Dedifferentiated amniotic fluid mesenchymal stem cell (primary cell): ENCODE data around the gene SPRED3.
A peak's percentile ranks its signal among the peaks of the same experiment; 100 is the strongest.

Experiments
- DNase-seq: peaks from one replicate; pipeline ENCODE4 v3.0.0-alpha.2; 2016; ENCODE audit errors: extremely low spot score

SPRED3 gene

DNA sequence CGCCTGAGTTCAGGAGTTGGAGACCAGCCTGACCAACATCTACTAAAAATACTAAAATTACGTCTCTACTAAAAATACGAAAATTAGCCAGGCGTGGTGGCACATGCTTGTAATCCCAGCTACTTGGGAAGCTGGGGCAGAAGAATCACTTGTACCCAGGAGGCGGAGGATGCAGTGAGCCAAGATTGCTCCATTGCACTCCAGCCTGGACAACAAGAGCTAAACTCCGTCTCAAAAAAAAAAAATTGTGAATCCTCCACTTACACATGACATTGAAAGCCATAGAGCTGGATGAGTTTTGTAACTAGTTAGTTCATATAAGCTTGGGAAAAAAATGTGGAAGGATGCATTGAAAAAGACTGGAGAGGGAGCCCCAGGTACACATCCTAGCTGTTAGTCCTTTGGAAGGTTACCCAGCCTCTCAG, 14.6 kb upstream of the SPRED3 start:
- DNase-seq, result no peak

DNA sequence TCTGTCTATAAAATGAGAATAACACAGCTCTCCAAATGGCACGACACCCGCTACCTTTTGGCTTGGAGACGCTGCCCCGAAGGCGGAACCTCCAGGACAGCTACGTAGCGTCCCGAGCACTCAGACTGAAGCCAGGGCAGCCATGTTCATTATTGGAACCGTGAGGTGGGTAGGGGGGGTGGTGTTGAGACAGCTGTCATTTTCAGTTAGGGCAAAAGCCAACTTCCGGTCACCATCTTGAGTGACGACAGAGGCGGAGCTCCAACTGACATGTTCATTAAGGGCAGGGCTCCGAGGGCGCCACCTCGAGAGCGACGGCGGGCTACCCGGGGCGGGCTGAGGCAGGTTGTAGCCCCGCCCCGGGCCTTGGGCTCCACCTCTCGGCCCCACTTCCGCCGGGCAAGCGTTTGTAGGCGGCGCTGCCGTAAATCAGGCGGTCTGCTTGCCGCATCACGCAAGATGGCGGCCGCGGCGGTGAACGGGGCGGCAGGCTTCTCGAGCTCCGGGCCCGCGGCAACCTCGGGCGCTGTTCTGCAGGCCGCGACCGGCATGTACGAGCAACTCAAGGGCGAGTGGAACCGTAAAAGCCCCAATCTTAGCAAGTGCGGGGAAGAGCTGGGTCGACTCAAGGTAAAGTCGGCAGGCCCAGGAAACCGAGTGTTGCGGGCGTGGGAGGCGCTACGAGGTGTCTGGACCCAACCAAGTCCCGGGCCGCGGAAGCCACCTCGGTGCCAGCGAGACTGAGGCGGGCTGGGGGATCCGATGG, 14.0 kb upstream of the SPRED3 start, which contains the start of gene PSMD8:
TSS of gene PSMD8 (plus strand) at position 240 of the 766 bp plus-strand sequence. CDS start at position 271, 31 bp downstream.
- peak; percentile 98 for DNase-seq

DNA sequence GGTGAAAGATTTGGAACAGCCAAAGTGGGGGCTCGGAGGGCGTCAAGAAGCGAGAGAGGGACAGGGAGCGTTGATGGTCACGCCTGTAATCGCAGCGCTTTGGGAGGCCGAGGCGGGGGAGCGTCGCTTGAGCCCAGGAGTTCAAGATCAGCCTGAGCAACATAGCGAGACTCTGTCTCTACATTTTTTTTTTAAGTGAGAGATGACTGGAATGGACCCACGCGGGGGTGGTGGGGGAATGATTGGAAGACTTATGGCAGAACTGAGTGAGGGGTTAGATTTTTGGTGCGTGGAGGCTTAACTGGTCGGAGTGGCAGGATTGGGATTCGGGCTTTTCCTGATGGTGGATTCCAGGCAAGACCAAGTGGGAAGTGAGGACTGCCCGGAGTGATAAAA, 13.4 kb upstream of the SPRED3 start:
- DNase-seq, result peak; percentile 16

DNA sequence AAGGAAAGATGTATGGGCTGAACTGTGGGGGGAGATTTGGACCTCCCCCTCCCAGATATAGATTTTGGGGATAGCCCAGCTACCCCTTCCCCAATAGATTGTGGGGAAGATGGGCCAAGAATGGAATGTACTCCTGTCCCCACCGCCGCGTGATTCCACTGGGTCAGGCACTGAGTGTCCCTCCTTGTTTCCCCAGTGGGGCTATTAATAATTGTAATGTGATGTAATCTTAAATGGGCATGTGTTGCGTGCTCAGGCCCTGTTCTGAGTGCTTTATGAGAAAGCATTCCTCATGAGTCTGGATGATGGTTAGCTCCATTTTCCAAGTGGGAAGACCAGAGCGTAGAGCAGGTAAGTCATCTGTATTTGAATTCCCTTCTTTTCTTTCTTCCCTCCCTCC, 12.7 kb upstream of the SPRED3 start:
- DNase-seq, result no peak

DNA sequence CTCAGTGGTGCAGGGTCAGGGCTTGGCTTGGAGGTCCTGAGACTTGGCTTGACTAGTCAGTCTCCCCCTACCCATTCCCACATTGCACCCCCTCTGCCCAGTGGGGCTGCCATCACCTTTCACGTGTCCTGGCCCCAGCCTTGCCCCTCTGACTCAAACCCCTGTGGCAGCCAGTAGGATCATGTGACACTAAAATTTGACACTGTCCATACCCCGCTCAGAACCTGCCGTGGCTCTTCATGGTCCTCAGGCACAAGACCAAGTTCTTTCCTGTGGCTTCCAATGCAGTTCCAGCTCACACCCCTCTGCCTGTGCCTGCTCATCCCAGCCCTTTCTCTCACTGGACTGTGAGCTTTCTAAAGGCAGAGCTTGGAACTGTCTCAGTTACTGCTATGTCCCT, 11.9 kb upstream of the SPRED3 start:
- no peak for DNase-seq

DNA sequence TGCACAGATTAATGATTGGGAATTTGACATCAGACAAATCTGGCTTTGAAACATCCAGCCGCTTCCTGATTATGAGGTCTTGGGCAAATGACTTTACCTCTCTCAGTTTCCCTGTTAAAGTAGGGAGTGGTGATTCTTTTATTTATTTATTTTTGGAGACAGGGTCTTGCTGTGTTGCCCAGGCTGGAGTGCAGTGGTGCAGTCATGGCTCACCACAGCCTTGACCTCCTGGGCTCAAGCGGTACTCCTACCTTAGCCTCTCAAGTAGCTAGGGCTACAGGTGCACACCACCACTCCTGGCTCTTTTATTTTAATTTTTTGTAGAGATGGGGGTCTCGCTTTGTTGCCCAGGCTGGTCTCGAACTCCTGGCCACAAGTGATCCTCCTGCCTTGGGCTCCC, 11.4 kb upstream of the SPRED3 start:
- no peak for DNase-seq

DNA sequence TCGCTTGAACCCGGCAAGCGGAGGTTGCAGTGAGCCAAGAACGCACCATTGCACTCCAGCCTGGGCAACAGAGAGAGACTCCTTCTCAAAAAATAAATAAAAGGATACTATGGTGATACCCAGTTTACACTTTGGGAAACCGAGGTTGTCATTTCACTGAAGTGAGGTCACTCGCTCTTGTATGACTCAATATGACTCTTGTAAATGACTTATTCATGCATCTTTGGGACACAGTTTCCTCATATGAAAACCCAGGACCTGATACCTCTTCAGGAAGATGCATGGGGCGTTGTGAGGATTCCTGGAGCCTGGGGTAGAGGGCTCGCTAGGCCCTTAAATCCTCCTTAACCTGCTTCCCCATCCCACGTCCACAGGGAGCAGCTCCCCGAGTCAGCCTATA, 9.6 kb upstream of the SPRED3 start:
- DNase-seq, result no peak

DNA sequence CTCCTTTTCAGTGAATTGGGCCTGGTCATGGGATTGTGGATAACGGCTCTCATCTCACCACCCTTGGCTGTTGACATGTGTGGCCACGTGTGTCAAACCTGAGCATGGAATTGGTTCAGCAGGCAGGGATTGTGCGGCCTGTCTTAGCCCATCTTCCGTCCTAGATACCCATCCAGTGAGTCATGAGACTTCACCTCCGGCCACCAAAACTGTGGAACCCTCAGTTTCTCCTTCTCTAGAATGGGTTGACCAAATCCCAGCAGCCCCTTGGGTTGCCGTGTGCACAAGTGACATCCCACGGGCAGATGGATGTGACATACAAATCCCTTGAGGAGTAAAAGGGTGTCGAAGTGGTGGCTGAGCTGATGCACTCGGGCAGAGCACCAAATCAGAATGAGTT, 7.4 kb upstream of the SPRED3 start:
- DNase-seq, result no peak

DNA sequence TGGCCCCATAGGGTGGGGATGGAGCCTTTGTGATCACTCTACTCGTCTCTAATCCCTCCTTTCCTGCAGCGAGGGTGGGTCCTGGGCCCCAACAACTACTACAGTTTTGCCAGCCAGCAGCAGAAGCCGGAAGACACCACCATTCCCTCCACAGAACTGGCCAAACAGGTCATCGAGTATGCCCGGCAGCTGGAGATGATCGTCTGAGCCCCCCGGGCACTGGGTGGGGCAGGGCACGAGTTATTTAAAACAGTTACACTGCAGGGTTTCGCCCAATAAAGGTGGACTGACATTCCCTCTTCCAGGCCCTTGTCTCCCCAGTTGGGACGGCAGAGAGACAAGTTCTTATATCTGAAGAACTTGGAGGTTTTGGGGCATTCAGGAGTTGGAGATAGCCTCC, 5.3 kb upstream of the SPRED3 start:
- DNase-seq, result no peak

DNA sequence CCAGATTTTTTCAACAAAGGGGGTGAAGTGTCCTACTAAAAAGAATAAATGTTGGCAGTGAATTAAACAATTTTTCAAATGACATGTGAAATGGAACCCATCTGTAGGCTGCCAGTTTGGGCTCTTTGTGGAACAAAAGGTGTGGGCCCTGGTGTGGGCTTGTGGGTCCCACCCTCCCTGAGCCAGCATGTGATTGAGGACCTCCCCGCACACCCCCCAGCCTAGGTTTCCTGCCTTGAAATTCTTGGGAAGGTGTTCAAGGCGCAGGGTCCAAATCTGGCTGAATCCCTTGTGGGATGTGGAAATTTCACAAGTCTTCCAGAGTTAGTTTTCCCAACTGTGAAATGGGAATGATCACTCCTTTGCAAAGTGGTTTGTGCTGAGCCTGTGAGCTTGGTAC, 4.8 kb upstream of the SPRED3 start:
- DNase-seq, result no peak

DNA sequence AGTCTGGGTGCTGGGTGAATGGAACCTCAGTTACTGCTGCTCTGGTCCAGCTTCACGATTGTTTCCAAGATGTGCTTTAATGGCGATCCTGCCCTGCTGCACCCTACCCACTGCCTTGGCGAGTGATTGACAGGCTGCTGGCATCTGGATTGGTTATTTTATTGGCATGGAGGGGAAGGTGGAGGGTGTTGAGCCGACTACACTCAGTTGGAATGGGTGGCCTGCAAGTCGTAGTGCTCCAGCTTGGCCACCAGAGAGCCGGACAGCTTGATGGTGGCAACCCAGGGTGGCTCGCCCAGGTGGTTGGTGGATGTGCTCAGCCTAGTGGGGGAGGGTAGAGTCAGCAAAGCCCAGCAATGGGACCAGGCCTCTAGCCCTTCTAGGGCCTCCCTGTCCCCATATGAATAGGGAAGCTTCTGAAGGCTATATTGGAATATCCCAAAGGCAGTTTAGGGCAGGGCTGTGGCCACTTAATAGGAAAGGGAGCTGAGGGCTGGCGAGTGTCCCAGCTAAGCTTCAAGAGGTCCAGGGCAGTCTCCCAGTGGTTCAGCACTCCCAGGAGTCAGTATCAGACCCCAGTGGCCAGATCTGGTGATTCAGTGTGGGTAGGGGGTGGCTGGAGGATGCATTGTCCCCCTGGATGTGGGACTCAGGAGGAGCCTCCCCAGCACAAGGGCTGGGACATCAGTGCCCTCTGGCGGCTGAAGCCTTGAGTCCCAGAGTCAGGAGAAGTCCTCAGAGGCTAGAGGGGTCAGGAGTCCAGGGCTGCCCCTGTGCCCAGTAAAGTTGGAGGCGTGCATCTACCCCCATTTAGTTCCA, 4.1 kb upstream of the SPRED3 start:
- DNase-seq, result no peak

DNA sequence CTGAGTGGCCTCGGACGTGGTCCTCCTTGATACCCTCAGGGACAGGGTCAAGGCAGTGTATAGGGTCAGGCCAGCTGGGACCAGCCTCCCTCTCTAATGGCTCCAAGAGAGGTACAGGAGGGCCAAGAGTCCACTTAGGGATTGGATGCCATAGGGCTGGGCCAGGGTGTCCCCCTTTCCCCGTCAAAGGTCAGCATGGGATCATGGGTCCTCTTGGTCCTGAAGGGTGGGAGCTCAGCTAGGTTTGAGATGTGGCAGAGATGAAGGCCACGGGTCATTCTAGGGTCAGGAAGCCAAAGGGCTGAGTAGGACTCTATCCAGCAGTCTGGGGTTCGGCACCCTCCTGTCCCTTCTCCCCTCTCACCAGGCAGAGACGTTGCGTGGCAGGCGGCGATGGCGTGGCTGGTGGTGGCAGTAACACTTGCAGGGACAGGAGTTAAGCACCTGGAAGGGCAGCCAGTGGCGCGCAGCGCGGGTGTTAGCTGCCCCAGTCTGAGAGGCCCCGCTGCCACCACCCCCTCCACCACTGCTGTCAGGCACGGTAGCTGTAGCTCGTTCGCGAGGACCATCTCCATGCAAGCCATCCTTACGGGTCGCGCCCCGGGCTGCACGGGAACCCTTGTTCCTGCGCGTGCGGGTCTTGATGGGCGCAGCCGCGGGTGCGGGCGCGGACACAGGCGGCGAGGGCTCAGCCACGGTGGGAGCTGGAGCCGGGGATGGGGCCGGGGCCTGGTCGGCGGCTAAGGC, 3.3 kb upstream of the SPRED3 start:
- DNase-seq, result no peak

DNA sequence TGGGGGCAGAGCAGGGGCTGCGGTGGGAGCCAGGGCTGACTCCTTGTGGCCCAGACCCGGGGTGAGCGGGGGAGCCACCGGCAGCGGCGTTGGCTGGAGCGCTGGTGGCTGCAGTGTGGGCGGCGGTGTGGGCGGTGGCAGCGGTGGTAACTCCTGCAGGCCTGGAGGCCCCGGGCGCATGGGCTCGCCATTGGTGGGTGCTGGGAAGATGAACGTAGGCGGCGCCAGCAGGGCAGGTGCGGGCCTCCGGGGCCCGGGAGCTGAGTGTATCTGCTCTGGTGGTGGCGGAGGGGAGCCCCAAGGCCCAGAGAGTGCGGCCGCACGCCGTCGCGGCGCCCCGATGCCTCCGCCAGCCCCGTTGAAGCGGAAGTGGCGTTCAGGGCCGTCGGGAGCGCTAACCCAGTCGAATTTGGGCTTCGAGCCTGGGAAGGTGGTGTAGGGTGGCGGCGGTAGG, 2.7 kb upstream of the SPRED3 start:
- DNase-seq, result no peak

DNA sequence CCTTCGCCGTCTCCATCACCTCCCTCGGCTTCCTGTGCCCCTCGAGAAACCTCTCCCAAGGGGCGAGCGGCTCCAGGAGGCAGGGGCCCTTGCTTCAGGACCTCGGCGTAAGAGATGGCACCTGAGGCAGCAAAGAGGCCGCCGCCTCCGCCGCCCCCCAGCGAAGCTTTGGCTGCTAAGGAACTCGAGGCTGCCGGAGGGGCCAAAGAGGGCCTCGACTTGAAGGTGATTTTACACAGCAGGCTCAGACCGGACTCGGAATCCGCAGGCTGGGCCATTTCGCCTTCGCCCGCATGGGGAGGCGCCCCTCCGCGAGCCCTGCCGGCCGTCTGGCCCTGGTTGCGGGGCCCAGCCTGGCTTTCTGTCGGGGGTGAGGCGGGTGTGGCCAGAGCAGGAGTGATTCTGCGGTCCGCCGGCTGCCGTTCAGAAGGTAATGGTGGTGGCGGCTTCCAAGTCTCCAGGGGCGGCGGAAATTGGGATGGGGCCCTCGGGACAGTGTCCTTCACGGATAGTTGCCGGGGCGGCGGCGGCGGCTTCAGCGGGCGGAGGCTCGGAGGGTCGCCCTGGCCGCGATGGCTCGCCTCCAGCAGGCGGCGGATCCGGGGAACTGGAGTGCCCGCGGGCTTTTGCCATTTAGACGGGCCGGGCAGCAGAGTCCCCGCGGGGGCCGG, 2.1 kb upstream of the SPRED3 start:
- DNase-seq, result no peak

DNA sequence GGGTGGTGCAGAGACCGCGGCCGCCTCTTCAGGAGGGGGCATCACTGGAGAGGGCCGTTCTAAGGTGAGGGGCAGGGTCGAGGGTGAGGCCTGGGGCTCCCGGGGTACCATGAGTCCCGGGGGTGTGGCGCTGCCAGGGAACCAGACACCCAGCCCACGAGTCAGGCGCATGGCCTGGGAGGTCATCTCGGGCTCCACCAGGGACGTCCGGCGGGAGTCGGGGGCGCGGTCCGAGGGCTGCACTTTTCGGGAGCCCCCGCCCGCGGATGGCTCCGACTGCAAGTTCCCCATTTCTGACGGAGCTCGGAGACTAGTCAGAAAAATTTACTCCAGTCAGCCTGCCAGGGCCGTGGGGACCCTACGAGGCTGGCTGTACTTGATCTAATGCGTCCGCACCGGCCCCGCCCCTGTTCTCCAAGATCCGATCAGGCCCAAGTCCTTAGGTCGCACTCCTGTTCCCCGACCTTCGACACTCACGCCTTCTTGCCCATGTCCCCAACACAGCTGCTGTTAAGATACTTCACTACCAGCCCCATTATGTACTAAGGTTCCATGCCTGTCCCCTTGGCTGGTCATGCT, 1.4 kb upstream of the SPRED3 start:
- DNase-seq, result no peak

DNA sequence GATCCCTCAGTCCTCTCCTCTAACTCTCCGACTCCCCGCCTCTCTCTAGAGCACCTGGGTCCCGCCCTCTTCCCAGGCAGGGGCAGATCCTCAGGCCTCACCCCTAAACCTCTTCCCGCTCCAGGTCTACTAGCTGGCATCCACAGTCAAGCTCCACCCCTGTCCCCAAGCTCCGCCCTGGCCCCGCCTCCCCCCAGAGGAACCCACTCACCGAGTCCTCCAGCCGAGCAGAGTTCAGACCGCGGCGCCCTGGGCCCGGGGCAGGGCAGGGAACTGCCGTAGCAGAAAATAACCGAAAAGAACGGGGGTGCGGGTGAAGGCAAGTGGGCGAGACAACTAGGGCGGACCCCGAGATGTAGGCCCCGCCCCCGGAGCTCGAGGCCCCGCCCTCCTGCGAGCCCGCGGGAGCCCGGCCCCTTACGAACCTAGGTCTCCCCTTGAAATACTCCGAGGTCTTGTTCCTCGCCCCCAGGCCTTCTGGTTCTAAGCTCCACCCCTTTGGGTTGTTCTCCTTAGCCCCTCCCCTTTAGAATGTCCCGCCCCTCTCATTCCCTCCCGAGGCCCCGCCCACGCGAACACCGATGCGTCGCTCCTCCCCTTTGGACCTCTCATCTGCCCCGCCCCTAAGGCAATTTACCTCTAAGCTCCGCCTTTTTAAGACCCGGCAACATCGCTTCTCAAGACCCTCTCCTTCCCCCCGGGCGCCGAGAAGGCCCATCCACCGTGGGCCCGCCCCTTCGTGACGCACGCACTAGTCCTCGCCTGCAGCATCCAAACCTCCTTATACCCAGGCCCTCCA, 748 bp upstream of the SPRED3 start, which contains the start of gene GGN:
TSS of gene GGN (minus strand) at position 485 of the 799 bp plus-strand sequence. CDS start 773 bp downstream, outside the sequence.
- peak; percentile 74 for DNase-seq

DNA sequence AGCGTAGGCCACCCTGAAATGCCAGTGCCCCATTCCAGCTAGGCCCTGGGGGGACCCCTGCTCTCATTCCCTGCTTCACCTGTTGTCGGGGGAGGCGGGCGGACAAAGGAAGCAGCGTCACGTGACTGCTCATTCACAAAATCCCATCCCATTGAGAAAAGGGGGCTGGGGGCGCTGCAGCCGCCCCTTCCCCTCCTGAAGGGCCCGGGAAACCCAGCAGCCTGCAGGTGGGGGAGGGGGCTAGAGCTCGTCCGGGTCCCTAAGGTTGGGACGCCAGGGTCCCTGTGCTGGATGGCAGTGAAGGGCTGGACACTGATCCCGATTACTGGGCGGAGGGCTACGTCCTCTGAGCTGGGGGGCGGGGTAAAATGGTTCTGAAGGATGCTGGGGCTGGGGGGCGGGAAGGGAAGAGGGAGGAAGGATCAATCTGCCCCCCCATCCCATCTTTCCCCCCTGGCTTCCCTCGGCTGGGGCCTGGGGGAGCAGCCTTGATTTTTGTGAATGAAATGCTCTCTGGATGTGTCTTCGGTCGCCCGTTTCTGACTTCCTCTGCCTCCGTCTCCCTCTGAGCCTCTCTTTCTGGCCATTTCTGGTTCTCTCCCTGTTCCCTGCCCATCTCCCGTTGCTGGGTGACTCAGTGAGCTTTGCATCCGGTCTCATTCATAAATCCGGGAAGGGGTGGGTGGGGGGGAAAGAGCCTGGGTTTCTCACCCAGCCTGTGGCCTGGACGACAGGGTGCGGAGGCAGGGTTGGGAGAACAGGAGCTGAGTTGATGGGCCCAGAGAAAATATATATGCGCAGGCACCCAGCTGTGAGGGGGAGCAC, 816 bp downstream of the SPRED3 start:
- peak; percentile 54 for DNase-seq

DNA sequence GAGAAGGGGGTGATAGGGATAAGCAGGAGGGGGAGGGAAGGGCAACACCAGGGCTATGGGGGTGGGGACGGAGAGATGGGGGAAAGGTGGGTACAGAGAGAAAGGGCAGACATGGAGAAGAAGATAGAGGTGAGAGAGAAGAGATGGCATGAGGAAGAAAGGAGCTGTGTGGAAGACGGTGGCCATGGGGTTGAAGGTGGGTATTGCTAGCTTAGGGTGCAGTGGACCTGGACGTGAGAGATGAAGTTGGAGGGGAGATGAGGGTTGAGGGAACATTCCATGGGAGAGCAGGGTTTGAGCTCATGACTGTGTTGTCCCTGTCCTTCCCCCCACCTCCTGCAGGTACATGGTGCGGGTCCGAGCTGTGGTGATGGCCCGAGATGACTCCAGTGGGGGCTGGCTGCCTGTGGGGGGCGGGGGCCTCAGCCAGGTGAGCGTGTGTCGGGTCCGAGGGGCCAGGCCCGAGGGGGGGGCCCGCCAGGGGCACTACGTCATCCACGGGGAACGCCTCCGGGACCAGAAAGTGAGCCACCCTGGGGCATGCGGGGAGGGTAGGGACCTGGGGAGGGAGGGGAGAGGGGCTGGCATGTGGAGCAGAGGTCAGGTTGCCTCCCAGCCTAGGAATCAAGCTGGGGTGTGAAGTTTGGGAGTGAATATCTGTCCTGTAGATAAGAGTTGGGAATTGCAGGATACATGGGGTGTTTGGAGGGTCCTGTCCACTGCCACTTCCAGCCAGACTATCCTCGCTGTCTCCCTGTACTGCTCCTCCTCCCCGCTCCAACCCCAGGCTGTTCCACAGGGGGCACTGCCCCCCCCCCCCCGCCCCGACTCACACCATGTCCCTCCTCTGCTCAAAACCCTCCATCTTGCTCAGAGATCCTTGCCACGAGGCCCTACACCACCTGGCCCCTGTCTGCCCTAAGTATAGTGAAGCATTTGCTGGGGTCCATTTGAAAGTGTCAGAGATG, 1.7 kb downstream of the SPRED3 start:
- DNase-seq, result no peak
